ENCODE results near the gene NISCH. TPM values are rescaled to one million over a fixed set of nuclear protein-coding genes. Genes with fewer than 3 reads are reported as not detected.
A peak's percentile ranks its signal among the peaks of the same experiment; 100 is the strongest.

Gene NISCH
- total and polyA plus RNA-seq, 2 of the 8 experiments (the other 6 are each of a cell fraction or from before 2014, with no cell fraction given), result 71.2 to 71.9 TPM

GRCh38 chr3:52456169-52456799, 880 bp downstream of the NISCH start:
- Histone ChIP-seq H4K91ac (replicated peaks; ENCODE audit: insufficient read length, low read length) (peak overlapping the region; percentile 40), H2BK15ac (ENCODE audit: low read length) (peak overlapping the region; percentile 9; the same call in 1 of the 2 replicates), H2BK20ac (ENCODE audit: low read length) (no peak overlapping the region), H2BK12ac (ENCODE audit: low read depth, low read length) (0 out of 2 replicates have a peak overlapping the region, but pooled peaks have one; percentile 35), H3K4ac (replicated peaks; ENCODE audit: insufficient read length, low read depth, low read length) (peak overlapping the region; percentile 73), H3K79me1 (ENCODE audit: low read depth, low read length) (no peaks in the 10 kb centered on the region; the same call in 1 of the 2 replicates), H2BK5ac (ENCODE audit: low read depth, low read length) (peak overlapping the region; percentile 32; the same call in 1 of the 2 replicates), H2AK5ac (ENCODE audit: low read depth, low read length) (peak overlapping the region; percentile 54; the same call in 1 of the 2 replicates), H4K20me1 (replicated peaks in 1 of 2; ENCODE audit: control insufficient read depth in 1 of 2, insufficient read depth in 2 of 2, low read length in 2 of 2) (no peaks in the 10 kb centered on the region), H3K18ac (ENCODE audit: extremely low read depth, low read length) (peak overlapping the region; percentile 60; the same call in 1 of the 2 replicates), H3K36me3 (ENCODE audit: control insufficient read depth in 2 of 4, insufficient read depth in 4 of 4, low read length in 3 of 4) (peaks cover 12 to 32% (median 19%) of the 10 kb centered on the region in 4 experiments), H3K9ac (replicated peaks in 1 of 4; ENCODE audit: extremely low read depth in 1 of 4, low read depth in 3 of 4, low read length in 3 of 4) (peak overlapping the region in 3 of 4 experiments; percentile 74 to 80 (median 77); a peak in 5 of 7 replicates), H4K5ac (ENCODE audit: insufficient read length, low read depth, low read length) (peak overlapping the region; percentile 42), H2BK120ac (replicated peaks; ENCODE audit: low read depth, low read length) (no peak overlapping the region), H3K23me2 (ENCODE audit: low read depth, low read length) (peaks cover 8% of the 10 kb centered on the region), H3K27ac (ENCODE audit: low read depth, low read length) (no peak overlapping the region; the same call in 1 of the 2 replicates), H3K27me3 (replicated peaks in 1 of 4; ENCODE audit: control insufficient read depth in 3 of 4, extremely low read depth in 1 of 4, insufficient read depth in 3 of 4, low read length in 3 of 4) (no peaks in the 10 kb centered on the region), H3K9me3 (ENCODE audit: insufficient read depth in 2 of 2, low read depth in 1 of 2, low read length in 1 of 2) (no peaks in the 10 kb centered on the region), H2AFZ (ENCODE audit: low read length) (no peak overlapping the region), H3K23ac (ENCODE audit: insufficient read length) (no peak overlapping the region), H3K79me2 (ENCODE audit: control insufficient read depth in 1 of 2, insufficient read depth in 2 of 2, low read length in 2 of 2) (peaks cover 0 to 23% of the 10 kb centered on the region in 2 experiments; a peak in 2 of 4 replicates), H3K56ac (replicated peaks; ENCODE audit: insufficient read length, low read depth, low read length) (no peak overlapping the region), H3K4me3 (ENCODE audit: extremely low read depth in 1 of 4, insufficient read depth in 2 of 4, low read depth in 3 of 4, low read length in 4 of 4) (peak overlapping the region; percentile 63 to 98 (median 87)), H3K4me2 (ENCODE audit: insufficient read depth in 1 of 2, low read depth in 2 of 2, low read length in 2 of 2) (peak overlapping the region; percentile 79 to 95), H3K4me1 (replicated peaks in 1 of 4; ENCODE audit: control insufficient read depth in 3 of 4, insufficient read depth in 4 of 4, low read length in 3 of 4) (peaks cover 0 to 24% (median 8%) of the 10 kb centered on the region in 4 experiments; a peak in 6 of 7 replicates), H3K14ac (ENCODE audit: insufficient read length) (no peak overlapping the region), H4K8ac (ENCODE audit: extremely low read depth, insufficient read depth, low read length) (peak overlapping the region; percentile 57)
- TF ChIP-seq TAF7 (optimal IDR thresholded peaks at IDR 0.05; ENCODE audit: borderline replicate concordance, low read depth, low read length) (peak; percentile 49), POLR2AphosphoS5 (IDR thresholded peaks at IDR 0.05; ENCODE audit: low read depth, low read length) (peak; percentile 34; the same call in 1 of the 2 replicates), HDAC2 (IDR thresholded peaks at IDR 0.05; ENCODE audit: borderline replicate concordance in 1 of 2, low read depth in 2 of 2, low read length in 2 of 2) (0 out of 4 replicates have a peak, but pooled peaks of 1 of the 2 experiments have one; percentile 31), TCF12 (IDR thresholded peaks at IDR 0.05; ENCODE audit: low read depth, low read length) (no peak), SIN3A (conservative IDR thresholded peaks at IDR 0.05 in 1 of 2, IDR thresholded peaks at IDR 0.05 in 1 of 2; ENCODE audit: low read depth in 1 of 2, low read length in 2 of 2) (0 out of 4 replicates have a peak, but pooled peaks of 1 of the 2 experiments have one; percentile 21), GABPA (IDR thresholded peaks at IDR 0.05; ENCODE audit: borderline replicate concordance, insufficient read depth, low read length) (0 out of 2 replicates have a peak, but pooled peaks have one; percentile 46)
- WGBS, 2 experiments (ENCODE audit: extremely low coverage in 1 of 2, insufficient coverage in 1 of 2, insufficient read length in 1 of 2, insufficient replicate concordance in 2 of 2, low coverage in 1 of 2, low lambda C conversion rate in 2 of 2, missing lambda C conversion rate in 1 of 2), result 6% methylated on average over 11 of the region's 13 CpGs; no CpG with 5 or more reads in 1 of the 2 experiments
- POLR2A ChIA-PET (ENCODE audit: partially characterized antibody), result interaction anchor here (0.9 to 2.5 kb wide), 9 partner anchors 10 to 250 kb away, joined by 3 to 7 read pairs (median 3); partner anchors contain the start of genes GLT8D1, SPCS1 and UQCC5
- FAIRE-seq (no peak), DNase-seq (ENCODE audit: low read depth in 1 of 2, low spot score in 2 of 2) (peak in 1 of 2 experiments; percentile 63)
- CTCF ChIA-PET (ENCODE audit: partially characterized antibody), result interaction anchor here (0.8 to 5.9 kb wide), 7 partner anchors 10 to 69 kb away, joined by 3 to 45 read pairs (median 5); partner anchors contain the start of gene SEMA3G

All from H1 (cell line).